ENCODE results near the gene USP24. TPM values are rescaled to one million over a fixed set of nuclear protein-coding genes. Genes with fewer than 3 reads are reported as not detected.

USP24 gene
- total and polyA plus RNA-seq, 2 donors (not counting 3 experiments of a cell fraction or from before 2014, with no cell fraction given) = 8.2 to 30.0 TPM

GRCh38 chr1:55079651-55080050, 135.5 kb downstream of the USP24 start:
- H3K36me3 ChIP-seq (ENCODE audit: control insufficient read depth in 2 of 2, extremely low read depth in 1 of 2, insufficient read depth in 2 of 2, low read length in 2 of 2) = peaks cover 15 to 21% of the 10 kb centered on the region in 2 experiments
- no peak for FAIRE-seq
- no TSS peak for BruUV-seq (replicated peaks)

DNA sequence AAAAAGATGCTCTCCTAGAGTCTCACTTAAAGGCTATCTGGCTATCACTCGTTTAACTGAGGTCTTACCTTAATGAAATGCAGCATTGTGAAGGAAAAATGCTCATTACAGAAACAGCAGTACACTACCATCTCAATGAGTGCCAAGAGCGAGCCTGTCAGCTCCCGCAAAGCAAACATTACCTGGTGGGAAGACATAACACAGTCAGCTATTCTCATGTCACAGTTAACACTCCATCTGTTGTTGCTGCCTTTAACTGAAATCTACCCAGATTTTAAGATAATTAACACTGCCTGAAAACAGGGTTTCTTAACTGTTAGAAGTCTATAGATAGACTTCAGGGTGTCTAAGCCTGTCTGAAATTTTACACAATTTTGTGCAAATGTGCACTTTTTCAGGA, 136.7 kb downstream of the USP24 start:
- POLR2A ChIA-PET = no interaction called here
- Histone ChIP-seq H3K9me1 (replicated peaks; ENCODE audit: control insufficient read depth, extremely low read depth, insufficient read depth, low read length) (no peaks in the 10 kb centered on the region), H4K20me1 (replicated peaks; ENCODE audit: control insufficient read depth, extremely low read depth, insufficient read depth, low read length) (no peaks in the 10 kb centered on the region), H3K4me3 (replicated peaks in 1 of 3; ENCODE audit: insufficient read depth in 1 of 3, low read depth in 1 of 3, low read length in 3 of 3) (no peak overlapping the region), H3K4me2 (ENCODE audit: insufficient read depth, low read length) (no peak overlapping the region), H3K9ac (replicated peaks; ENCODE audit: extremely low read depth, insufficient read depth, low read length) (no peak overlapping the region), H3K9me3 (replicated peaks; ENCODE audit: control insufficient read depth, insufficient read depth, low read length) (no peaks in the 10 kb centered on the region), H3K4me1 (ENCODE audit: control insufficient read depth, extremely low read depth, insufficient read depth, low read length) (peaks cover 11% of the 10 kb centered on the region), H3K79me2 (ENCODE audit: control insufficient read depth, insufficient read depth, low read length) (no peaks in the 10 kb centered on the region), H3K27me3 (ENCODE audit: control insufficient read depth in 2 of 2, insufficient read depth in 2 of 2, low read length in 2 of 2) (no peaks in the 10 kb centered on the region), H3K27ac (ENCODE audit: insufficient read depth, low read depth, low read length) (no peak overlapping the region), H3K36me3 (ENCODE audit: control insufficient read depth in 2 of 2, extremely low read depth in 1 of 2, insufficient read depth in 2 of 2, low read length in 2 of 2) (peaks cover 18 to 22% of the 10 kb centered on the region in 2 experiments), H2AFZ (ENCODE audit: low read depth, low read length) (no peak overlapping the region)
- FAIRE-seq (no peak), DNase-seq (ENCODE audit: low read depth, low spot score) (no peak)
- dilution Hi-C loops (cut with MboI; ENCODE audit: extremely low pct_ligation_motif_present, low sequenced_read_pairs) = no loop called here
- no TSS peak for BruUV-seq (replicated peaks)
- no peak for TF ChIP-seq MAX (IDR thresholded peaks at IDR 0.05; ENCODE audit: insufficient read depth, insufficient read length)
- CTCF ChIA-PET = no interaction called here
- intact Hi-C loops (cut with micrococcal nuclease) = no loop called here

More at GRCh38 chr1:55079651-55080050, 135.5 kb downstream of the USP24 start:
- no peak overlapping the region for H3K27ac ChIP-seq (ENCODE audit: insufficient read depth, low read depth, low read length)
- H3K4me2 ChIP-seq (ENCODE audit: insufficient read depth, low read length) = no peak overlapping the region
- no peak for DNase-seq (ENCODE audit: low read depth, low spot score)
- H3K4me3 ChIP-seq (replicated peaks in 1 of 3; ENCODE audit: insufficient read depth in 1 of 3, low read depth in 1 of 3, low read length in 3 of 3) = no peak overlapping the region
- ChIA-PET CTCF (interaction anchor here (3.1 kb wide), 1 partner anchor 8 kb away, joined by 13 read pairs; no protein-coding TSS in a partner anchor), POLR2A (no interaction called here)
- no peaks in the 10 kb centered on the region for H3K9me3 ChIP-seq (replicated peaks; ENCODE audit: control insufficient read depth, insufficient read depth, low read length)
- H3K9me1 ChIP-seq (replicated peaks; ENCODE audit: control insufficient read depth, extremely low read depth, insufficient read depth, low read length) = no peaks in the 10 kb centered on the region
- H3K79me2 ChIP-seq (ENCODE audit: control insufficient read depth, insufficient read depth, low read length) = no peaks in the 10 kb centered on the region
- no peak overlapping the region for H2AFZ ChIP-seq (ENCODE audit: low read depth, low read length)
- intact Hi-C loops (cut with micrococcal nuclease) = no loop called here
- dilution Hi-C loops (cut with MboI; ENCODE audit: extremely low pct_ligation_motif_present, low sequenced_read_pairs) = no loop called here
- TF ChIP-seq POLR2AphosphoS5 (IDR thresholded peaks at IDR 0.05; ENCODE audit: insufficient read depth, low read depth, low read length) (no peak), JUN (IDR thresholded peaks at IDR 0.05; ENCODE audit: borderline replicate concordance, insufficient read depth, insufficient read length, low read depth) (no peak)
- no peak overlapping the region for H3K9ac ChIP-seq (replicated peaks; ENCODE audit: extremely low read depth, insufficient read depth, low read length)
- peaks cover 11% of the 10 kb centered on the region for H3K4me1 ChIP-seq (ENCODE audit: control insufficient read depth, extremely low read depth, insufficient read depth, low read length)
- no peaks in the 10 kb centered on the region for H3K27me3 ChIP-seq (ENCODE audit: control insufficient read depth in 2 of 2, insufficient read depth in 2 of 2, low read length in 2 of 2)
- H4K20me1 ChIP-seq (replicated peaks; ENCODE audit: control insufficient read depth, extremely low read depth, insufficient read depth, low read length) = no peaks in the 10 kb centered on the region

All from endothelial cell of umbilical vein (primary cell).